Measurements from ENCODE around the gene NRM. TPM values are rescaled to one million over a fixed set of nuclear protein-coding genes. Genes with fewer than 3 reads are reported as not detected.
"Not testable (repeated sequence)": the region's sequence is repeated elsewhere in the genome, so short reads cannot be mapped to it uniquely, and the experiment has no call there.

Gene NRM
- total and polyA plus RNA-seq, 2 of the 13 experiments (the other 11 are each of a cell fraction or from before 2014, with no cell fraction given): 12.5 to 16.0 TPM

DNA sequence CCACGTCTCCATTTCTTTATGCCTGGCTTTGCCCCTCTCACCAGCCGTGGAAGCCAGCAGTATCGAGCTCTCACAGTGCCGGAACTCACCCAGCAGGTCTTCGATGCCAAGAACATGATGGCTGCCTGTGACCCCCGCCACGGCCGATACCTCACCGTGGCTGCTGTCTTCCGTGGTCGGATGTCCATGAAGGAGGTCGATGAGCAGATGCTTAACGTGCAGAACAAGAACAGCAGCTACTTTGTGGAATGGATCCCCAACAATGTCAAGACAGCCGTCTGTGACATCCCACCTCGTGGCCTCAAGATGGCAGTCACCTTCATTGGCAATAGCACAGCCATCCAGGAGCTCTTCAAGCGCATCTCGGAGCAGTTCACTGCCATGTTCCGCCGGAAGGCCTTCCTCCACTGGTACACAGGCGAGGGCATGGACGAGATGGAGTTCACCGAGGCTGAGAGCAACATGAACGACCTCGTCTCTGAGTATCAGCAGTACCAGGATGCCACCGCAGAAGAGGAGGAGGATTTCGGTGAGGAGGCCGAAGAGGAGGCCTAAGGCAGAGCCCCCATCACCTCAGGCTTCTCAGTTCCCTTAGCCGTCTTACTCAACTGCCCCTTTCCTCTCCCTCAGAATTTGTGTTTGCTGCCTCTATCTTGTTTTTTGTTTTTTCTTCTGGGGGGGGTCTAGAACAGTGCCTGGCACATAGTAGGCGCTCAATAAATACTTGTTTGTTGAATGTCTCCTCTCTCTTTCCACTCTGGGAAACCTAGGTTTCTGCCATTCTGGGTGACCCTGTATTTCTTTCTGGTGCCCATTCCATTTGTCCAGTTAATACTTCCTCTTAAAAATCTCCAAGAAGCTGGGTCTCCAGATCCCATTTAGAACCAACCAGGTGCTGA lies 33.3 kb upstream of the NRM start (continued):
- peak; percentile 72 for TF ChIP-seq ZC3H13 (CRISPR knock-in tag; IDR thresholded peaks at IDR 0.05)
- TF ChIP-seq, protein P1, sequence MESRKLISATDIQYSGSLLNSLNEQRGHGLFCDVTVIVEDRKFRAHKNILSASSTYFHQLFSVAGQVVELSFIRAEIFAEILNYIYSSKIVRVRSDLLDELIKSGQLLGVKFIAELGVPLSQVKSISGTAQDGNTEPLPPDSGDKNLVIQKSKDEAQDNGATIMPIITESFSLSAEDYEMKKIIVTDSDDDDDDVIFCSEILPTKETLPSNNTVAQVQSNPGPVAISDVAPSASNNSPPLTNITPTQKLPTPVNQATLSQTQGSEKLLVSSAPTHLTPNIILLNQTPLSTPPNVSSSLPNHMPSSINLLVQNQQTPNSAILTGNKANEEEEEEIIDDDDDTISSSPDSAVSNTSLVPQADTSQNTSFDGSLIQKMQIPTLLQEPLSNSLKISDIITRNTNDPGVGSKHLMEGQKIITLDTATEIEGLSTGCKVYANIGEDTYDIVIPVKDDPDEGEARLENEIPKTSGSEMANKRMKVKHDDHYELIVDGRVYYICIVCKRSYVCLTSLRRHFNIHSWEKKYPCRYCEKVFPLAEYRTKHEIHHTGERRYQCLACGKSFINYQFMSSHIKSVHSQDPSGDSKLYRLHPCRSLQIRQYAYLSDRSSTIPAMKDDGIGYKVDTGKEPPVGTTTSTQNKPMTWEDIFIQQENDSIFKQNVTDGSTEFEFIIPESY (CRISPR knock-in tag; IDR thresholded peaks at IDR 0.05): peak; percentile 17; the same call in 1 of the 2 replicates

DNA sequence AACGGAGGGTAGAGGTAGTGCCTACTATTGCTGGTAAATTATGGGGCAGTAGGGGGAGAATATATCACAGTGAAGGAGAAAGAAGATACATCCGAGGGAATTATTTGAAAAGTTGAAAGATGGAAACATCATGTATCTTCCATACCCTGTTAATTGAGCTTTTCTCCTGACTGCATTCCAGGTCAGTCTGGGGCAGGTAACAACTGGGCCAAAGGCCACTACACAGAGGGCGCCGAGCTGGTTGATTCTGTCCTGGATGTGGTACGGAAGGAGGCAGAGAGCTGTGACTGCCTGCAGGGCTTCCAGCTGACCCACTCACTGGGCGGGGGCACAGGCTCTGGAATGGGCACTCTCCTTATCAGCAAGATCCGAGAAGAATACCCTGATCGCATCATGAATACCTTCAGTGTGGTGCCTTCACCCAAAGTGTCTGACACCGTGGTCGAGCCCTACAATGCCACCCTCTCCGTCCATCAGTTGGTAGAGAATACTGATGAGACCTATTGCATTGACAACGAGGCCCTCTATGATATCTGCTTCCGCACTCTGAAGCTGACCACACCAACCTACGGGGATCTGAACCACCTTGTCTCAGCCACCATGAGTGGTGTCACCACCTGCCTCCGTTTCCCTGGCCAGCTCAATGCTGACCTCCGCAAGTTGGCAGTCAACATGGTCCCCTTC lies 32.5 kb upstream of the NRM start:
- FAIRE-seq; H3K4me3 ChIP-seq (replicated peaks in 1 of 3; ENCODE audit: insufficient read depth in 1 of 3, low read depth in 2 of 3, low read length in 3 of 3); H3K27ac ChIP-seq (ENCODE audit: extremely low read length, insufficient read depth, low read length); ATAC-seq; H3K9ac ChIP-seq (ENCODE audit: insufficient read depth, low read depth, low read length); DNase-seq (ENCODE audit: low spot score); H3K9me3 ChIP-seq (ENCODE audit: low read length); H2AFZ ChIP-seq (ENCODE audit: low read length); BruUV-seq (replicated peaks); H3K27me3 ChIP-seq (ENCODE audit: control insufficient read depth in 1 of 2, insufficient read depth in 2 of 2, low read length in 2 of 2): not testable (repeated sequence)
- Histone ChIP-seq H3K36me3 (replicated peaks in 1 of 2; ENCODE audit: control insufficient read depth in 1 of 2, insufficient read depth in 2 of 2, low read length in 2 of 2) (peaks cover 17 to 44% of the 10 kb centered on the region in 2 experiments), H3K4me1 (ENCODE audit: insufficient read depth, low read length) (peaks cover 53% of the 10 kb centered on the region), H3K79me2 (ENCODE audit: insufficient read depth, low read length) (peaks cover 46% of the 10 kb centered on the region), H4K20me1 (ENCODE audit: insufficient read depth, low read length) (peaks cover 44% of the 10 kb centered on the region), H3K4me2 (ENCODE audit: low read depth, low read length) (peak overlapping the region; percentile 82; the same call in 1 of the 2 replicates)
- 95% methylated on average over 16 of the region's 16 CpGs for WGBS (ENCODE audit: low lambda C conversion rate)
- ChIA-PET POLR2A (interaction anchor here (0.9 to 5.0 kb wide), 14 partner anchors 8 to 108 kb away, joined by 3 to 92 read pairs (median 10); partner anchors contain the start of genes DHX16, FLOT1, IER3 and MRPS18B), CTCF (ENCODE audit: low intra/inter-chr PET ratio, low total read pairs) (interaction anchor here (0.9 to 3.5 kb wide), 9 partner anchors 8 to 154 kb away, joined by 3 to 130 read pairs (median 4); partner anchors contain the start of gene DHX16)
- TF ChIP-seq, protein P2, sequence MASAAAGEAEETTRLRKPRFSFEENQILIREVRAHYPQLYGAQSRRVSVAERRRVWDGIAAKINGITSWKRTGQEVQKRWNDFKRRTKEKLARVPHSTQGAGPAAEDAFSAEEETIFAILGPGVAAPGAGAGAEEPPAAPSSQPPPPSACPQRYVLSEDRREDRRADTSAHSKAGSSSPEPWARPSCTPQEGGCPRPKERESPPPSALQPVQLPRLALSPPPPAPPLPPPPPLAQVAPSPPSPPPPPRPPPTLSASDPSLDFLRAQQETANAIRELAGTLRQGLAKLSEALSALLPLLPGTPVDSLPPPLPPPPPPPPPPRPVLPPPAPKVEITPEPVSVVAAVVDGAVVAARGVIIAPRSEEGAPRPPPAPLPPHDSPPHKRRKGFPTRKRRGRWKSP (CRISPR knock-in tag; IDR thresholded peaks at IDR 0.05): peak; percentile 41; the same call in 1 of the 2 replicates
- TF ChIP-seq REL (CRISPR knock-in tag; conservative IDR thresholded peaks at IDR 0.05): 0 out of 2 replicates have a peak, but pooled peaks have one; percentile 23
- 0 out of 2 replicates have a peak, but pooled peaks have one; percentile 5 for TF ChIP-seq YEATS2 (CRISPR knock-in tag; IDR thresholded peaks at IDR 0.05; ENCODE audit: borderline replicate concordance)
- peak; percentile 14 for TF ChIP-seq RBM22 (optimal IDR thresholded peaks at IDR 0.05; ENCODE audit: low read length)
- TF ChIP-seq, protein P3, sequence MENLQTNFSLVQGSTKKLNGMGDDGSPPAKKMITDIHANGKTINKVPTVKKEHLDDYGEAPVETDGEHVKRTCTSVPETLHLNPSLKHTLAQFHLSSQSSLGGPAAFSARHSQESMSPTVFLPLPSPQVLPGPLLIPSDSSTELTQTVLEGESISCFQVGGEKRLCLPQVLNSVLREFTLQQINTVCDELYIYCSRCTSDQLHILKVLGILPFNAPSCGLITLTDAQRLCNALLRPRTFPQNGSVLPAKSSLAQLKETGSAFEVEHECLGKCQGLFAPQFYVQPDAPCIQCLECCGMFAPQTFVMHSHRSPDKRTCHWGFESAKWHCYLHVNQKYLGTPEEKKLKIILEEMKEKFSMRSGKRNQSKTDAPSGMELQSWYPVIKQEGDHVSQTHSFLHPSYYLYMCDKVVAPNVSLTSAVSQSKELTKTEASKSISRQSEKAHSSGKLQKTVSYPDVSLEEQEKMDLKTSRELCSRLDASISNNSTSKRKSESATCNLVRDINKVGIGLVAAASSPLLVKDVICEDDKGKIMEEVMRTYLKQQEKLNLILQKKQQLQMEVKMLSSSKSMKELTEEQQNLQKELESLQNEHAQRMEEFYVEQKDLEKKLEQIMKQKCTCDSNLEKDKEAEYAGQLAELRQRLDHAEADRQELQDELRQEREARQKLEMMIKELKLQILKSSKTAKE (CRISPR knock-in tag; IDR thresholded peaks at IDR 0.05; ENCODE audit: borderline replicate concordance): 0 out of 2 replicates have a peak, but pooled peaks have one; percentile 15
- TF ChIP-seq POLR2A (IDR thresholded peaks at IDR 0.05; ENCODE audit: insufficient read depth in 1 of 2, low read depth in 2 of 2, low read length in 2 of 2): peak in 1 of 2 experiments; percentile 18; a peak in 2 of 4 replicates
- TF ChIP-seq SIN3A (IDR thresholded peaks at IDR 0.05; ENCODE audit: borderline replicate concordance, low read depth, low read length): 0 out of 2 replicates have a peak, but pooled peaks have one; percentile 8
- in situ Hi-C loops (cut with HindIII; ENCODE audit: extremely low pct_ligation_motif_present, low pct_unique_long_range_greater_than_20kb) (loop anchor here (5.0 to 10.0 kb wide), 2 partner anchors 46 to 238 kb away; partner anchors contain the start of gene HLA-E), intact Hi-C loops (cut with micrococcal nuclease; ENCODE audit: unreplicated experiment) (loop anchor here (5.0 kb wide), 2 partner anchors 154 to 241 kb away; no protein-coding TSS in a partner anchor)

Measured in HepG2 (cell line).